ENCODE measurements around the gene CKAP2. TPM values are rescaled to one million over a fixed set of nuclear protein-coding genes. Genes with fewer than 3 reads are reported as not detected.

Gene CKAP2
- total and polyA plus RNA-seq, 2 of the 8 experiments (the other 6 are each of a cell fraction or from before 2014, with no cell fraction given) = 8.3 to 70.7 TPM

DNA sequence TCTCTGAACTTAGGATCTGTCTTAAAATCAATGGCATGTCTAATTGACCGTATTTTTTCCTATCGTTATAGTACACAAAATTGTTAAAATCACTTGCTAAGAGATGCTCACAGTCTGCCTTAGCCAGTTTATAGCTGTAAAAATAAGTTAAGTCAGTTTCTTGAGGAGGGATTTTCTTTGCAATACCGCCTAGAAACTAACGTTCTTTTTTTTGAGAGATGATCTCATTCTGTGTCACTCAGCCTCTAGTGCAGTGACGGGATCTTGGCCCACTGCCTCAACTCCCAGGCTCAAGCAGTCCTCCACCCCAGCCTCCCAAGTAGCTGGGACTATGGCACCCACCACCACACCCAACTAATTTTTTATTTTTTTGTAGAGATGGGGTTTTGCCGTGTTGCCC is 4.4 kb downstream of the CKAP2 start:
- POLR2A ChIA-PET (ENCODE audit: partially characterized antibody) = no interaction called here
- no peak overlapping the region for H3K4me2 ChIP-seq (ENCODE audit: insufficient read depth in 1 of 2, low read depth in 2 of 2, low read length in 2 of 2)

More for the DNA sequence above, 4.4 kb downstream of the CKAP2 start:
- Histone ChIP-seq H3K9ac (replicated peaks in 1 of 4; ENCODE audit: extremely low read depth in 1 of 4, low read depth in 3 of 4, low read length in 3 of 4) (no peak overlapping the region), H4K20me1 (replicated peaks in 1 of 2; ENCODE audit: control insufficient read depth in 1 of 2, insufficient read depth in 2 of 2, low read length in 2 of 2) (peaks cover 0 to 2% of the 10 kb centered on the region in 2 experiments), H2BK20ac (ENCODE audit: low read length) (no peak overlapping the region), H2BK120ac (replicated peaks; ENCODE audit: low read depth, low read length) (no peak overlapping the region), H2BK15ac (ENCODE audit: low read length) (no peak overlapping the region), H3K4me1 (replicated peaks in 1 of 4; ENCODE audit: control insufficient read depth in 3 of 4, insufficient read depth in 4 of 4, low read length in 3 of 4) (peaks cover 0 to 4% (median 0%) of the 10 kb centered on the region in 4 experiments; a peak in 2 of 7 replicates), H3K23me2 (ENCODE audit: low read depth, low read length) (peaks cover 5% of the 10 kb centered on the region), H4K8ac (ENCODE audit: extremely low read depth, insufficient read depth, low read length) (no peak overlapping the region), H3K56ac (replicated peaks; ENCODE audit: insufficient read length, low read depth, low read length) (no peak overlapping the region), H3K14ac (ENCODE audit: insufficient read length) (no peak overlapping the region), H3K27me3 (replicated peaks in 1 of 4; ENCODE audit: control insufficient read depth in 3 of 4, extremely low read depth in 1 of 4, insufficient read depth in 3 of 4, low read length in 3 of 4) (no peaks in the 10 kb centered on the region), H3K23ac (ENCODE audit: insufficient read length) (no peak overlapping the region), H3K36me3 (ENCODE audit: control insufficient read depth in 2 of 4, insufficient read depth in 4 of 4, low read length in 3 of 4) (peaks cover 8 to 72% (median 39%) of the 10 kb centered on the region in 4 experiments), H3K79me2 (ENCODE audit: control insufficient read depth in 1 of 2, insufficient read depth in 2 of 2, low read length in 2 of 2) (peaks cover 0 to 21% of the 10 kb centered on the region in 2 experiments; a peak in 2 of 4 replicates), H3K9me3 (ENCODE audit: insufficient read depth in 2 of 2, low read depth in 1 of 2, low read length in 1 of 2) (no peaks in the 10 kb centered on the region), H3K79me1 (ENCODE audit: low read depth, low read length) (no peaks in the 10 kb centered on the region; the same call in 1 of the 2 replicates), H2BK5ac (ENCODE audit: low read depth, low read length) (no peak overlapping the region), H3K4me3 (ENCODE audit: extremely low read depth in 1 of 4, insufficient read depth in 2 of 4, low read depth in 3 of 4, low read length in 4 of 4) (no peak overlapping the region), H2BK12ac (ENCODE audit: low read depth, low read length) (no peak overlapping the region), H4K91ac (replicated peaks; ENCODE audit: insufficient read length, low read length) (no peak overlapping the region), H2AFZ (ENCODE audit: low read length) (no peak overlapping the region), H3K27ac (ENCODE audit: low read depth, low read length) (no peak overlapping the region), H4K5ac (ENCODE audit: insufficient read length, low read depth, low read length) (no peak overlapping the region), H3K4ac (replicated peaks; ENCODE audit: insufficient read length, low read depth, low read length) (no peak overlapping the region), H3K18ac (ENCODE audit: extremely low read depth, low read length) (no peak overlapping the region), H2AK5ac (ENCODE audit: low read depth, low read length) (no peak overlapping the region)
- TF ChIP-seq FOSL1 (IDR thresholded peaks at IDR 0.05; ENCODE audit: insufficient read depth, low read depth, low read length) (no peak), POU5F1 (IDR thresholded peaks at IDR 0.05; ENCODE audit: low read depth, low read length) (no peak)
- TF ChIP-seq, protein P1, sequence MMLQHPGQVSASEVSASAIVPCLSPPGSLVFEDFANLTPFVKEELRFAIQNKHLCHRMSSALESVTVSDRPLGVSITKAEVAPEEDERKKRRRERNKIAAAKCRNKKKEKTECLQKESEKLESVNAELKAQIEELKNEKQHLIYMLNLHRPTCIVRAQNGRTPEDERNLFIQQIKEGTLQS (IDR thresholded peaks at IDR 0.05; ENCODE audit: insufficient read depth, low read depth, low read length) = no peak
- 94% methylated on average over 6 of the region's 6 CpGs; no CpG with 5 or more reads in 1 of the 2 experiments for WGBS, 2 experiments (ENCODE audit: extremely low coverage in 1 of 2, insufficient coverage in 1 of 2, insufficient read length in 1 of 2, insufficient replicate concordance in 2 of 2, low coverage in 1 of 2, low lambda C conversion rate in 2 of 2, missing lambda C conversion rate in 1 of 2)
- FAIRE-seq (no peak), DNase-seq (ENCODE audit: low read depth in 1 of 2, low spot score in 2 of 2) (no peak)
- CTCF ChIA-PET (ENCODE audit: partially characterized antibody) = interaction anchor here (2.0 kb wide), 1 partner anchor 9 kb away, joined by 6 read pairs; the partner anchor contains the start of gene VPS36

Data from H1 (cell line).